Duodenal mucosa (tissue), 2 donors: ENCODE data around the gene COG6.

Source experiments
- H3K27ac ChIP-seq: one replicate; pipeline ENCODE4 v1.7.0; 2013; ENCODE audit warnings: low read depth, low read length
- H3K27me3 ChIP-seq, 2 donors: one replicate each; pipeline ENCODE4 v1.7.0; 2013; ENCODE audit warnings: low read length in 2 of 2, control low read depth in 1 of 2; ENCODE audit not compliant: insufficient read depth in 2 of 2, control insufficient read depth in 1 of 2
- H3K36me3 ChIP-seq, 2 donors: one replicate each; pipeline ENCODE4 v1.7.0; 2013; ENCODE audit warnings: low read length in 2 of 2, control low read depth in 1 of 2; ENCODE audit not compliant: insufficient read depth in 2 of 2, control insufficient read depth in 1 of 2
- H3K4me1 ChIP-seq, 2 donors: one replicate each; pipeline ENCODE4 v1.7.0; 2013; ENCODE audit warnings: low read length in 2 of 2, control low read depth in 1 of 2; ENCODE audit not compliant: insufficient read depth in 2 of 2, control insufficient read depth in 1 of 2
- H3K4me3 ChIP-seq, 2 donors: one replicate each; pipeline ENCODE4 v1.7.0; 2013; ENCODE audit warnings: low read length in 2 of 2, low read depth in 1 of 2
- H3K9ac ChIP-seq, 2 donors: one replicate each; pipeline ENCODE4 v1.7.0; 2013; ENCODE audit warnings: low read length in 2 of 2, low read depth in 1 of 2
- H3K9me3 ChIP-seq, 2 donors: one replicate each; pipeline ENCODE4 v1.7.0; 2013; ENCODE audit warnings: low read length in 2 of 2, control low read depth in 1 of 2; ENCODE audit not compliant: control insufficient read depth in 1 of 2

Gene COG6

DNA sequence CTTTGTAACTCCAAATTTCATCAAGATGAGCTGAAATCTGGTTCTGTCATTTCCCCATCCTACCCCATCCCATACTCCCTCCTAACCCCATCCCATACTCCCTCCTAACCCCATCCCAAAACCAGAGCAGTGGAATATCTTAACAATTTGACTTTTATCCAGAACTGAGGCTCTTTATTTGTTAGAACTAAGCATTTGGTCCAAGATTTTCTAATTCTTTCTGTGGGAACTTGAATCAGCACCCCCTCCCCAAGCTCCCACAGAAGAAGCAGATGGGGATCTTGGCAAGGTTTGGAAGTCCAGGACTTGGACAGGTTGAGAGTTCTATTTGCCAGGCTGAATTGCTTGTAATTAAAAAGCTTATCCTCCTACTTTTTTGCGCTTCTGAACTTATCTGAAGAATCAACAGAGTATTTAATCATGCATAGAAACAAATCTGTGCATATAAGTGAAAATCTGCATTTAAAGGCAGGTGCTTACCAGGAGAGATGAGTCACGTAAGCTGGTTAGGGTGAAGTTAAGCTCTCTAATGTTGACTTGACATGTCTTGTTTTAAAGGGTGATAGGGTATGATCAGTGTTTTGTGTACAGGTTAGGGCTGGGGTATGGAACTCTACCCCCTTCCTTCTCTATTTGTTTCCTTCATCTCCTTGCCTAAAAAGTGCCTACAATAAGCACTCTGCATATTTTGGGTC, 111.1 kb downstream of the COG6 start:
- H3K27ac ChIP-seq: no peak overlapping the region
- no peak overlapping the region for H3K9ac ChIP-seq
- no peaks in the 10 kb centered on the region for H3K36me3 ChIP-seq
- no peaks in the 10 kb centered on the region for H3K27me3 ChIP-seq
- H3K9me3 ChIP-seq: no peaks in the 10 kb centered on the region
- H3K4me1 ChIP-seq: peaks cover 8 to 11% of the 10 kb centered on the region in 2 donors
- no peak overlapping the region for H3K4me3 ChIP-seq

DNA sequence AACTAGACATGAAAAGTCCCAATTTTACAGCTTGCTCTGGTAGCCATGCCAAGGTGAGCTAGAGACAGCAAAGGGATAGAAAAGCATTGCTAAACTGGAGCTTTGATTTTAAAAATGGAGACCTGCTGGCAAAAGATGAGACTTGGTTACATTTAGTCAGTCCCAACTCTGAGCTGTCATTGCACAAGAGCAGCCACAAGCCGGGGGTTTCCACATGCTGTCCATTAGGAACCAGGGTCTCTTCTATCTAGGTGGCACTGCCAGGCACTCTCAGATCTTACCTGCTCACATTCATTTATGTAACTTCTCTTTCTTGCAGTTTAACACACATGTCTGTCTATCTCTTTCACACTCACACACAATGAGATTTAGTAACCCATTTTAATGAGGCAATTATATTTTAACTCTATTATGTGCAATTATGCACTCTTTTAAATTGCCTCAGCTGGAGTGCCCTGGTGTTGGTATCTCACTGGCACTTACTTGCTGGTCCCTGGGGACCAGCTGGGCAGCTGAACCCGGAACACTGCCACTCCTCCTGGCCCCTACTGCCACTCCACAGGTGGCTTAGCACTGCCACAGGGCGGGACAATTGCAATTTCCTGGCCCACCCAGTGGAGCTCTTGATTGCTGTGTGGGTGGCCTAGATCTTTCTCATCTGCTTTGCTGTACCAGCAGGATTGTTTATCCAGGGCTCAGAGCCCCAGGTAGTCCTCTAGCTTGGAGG, 112.5 kb downstream of the COG6 start:
- no peaks in the 10 kb centered on the region for H3K36me3 ChIP-seq
- no peak overlapping the region for H3K4me3 ChIP-seq
- H3K9me3 ChIP-seq: no peaks in the 10 kb centered on the region
- H3K27me3 ChIP-seq: no peaks in the 10 kb centered on the region
- no peak overlapping the region for H3K9ac ChIP-seq
- H3K27ac ChIP-seq: no peak overlapping the region
- peaks cover 8 to 11% of the 10 kb centered on the region in 2 donors for H3K4me1 ChIP-seq

DNA sequence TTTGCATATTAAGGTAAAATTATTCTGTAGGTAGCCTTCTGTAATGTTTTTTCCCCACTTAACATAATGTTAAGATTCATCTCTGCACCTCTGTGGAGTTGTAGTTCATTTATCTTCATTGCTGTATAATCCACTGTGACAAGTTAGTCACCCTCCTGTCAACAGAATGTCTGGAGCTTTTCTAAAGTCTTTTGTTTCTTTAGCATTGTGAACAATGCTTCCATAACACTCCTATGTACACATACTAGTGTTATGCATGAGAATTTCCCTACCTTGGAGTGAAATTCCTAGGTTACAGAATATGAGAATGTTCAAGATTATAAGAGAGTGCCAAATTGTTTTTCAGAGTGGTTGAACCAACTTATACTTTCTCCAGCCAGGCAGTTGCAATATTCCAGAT, 113.5 kb downstream of the COG6 start:
- H3K36me3 ChIP-seq: no peaks in the 10 kb centered on the region
- no peak overlapping the region for H3K27ac ChIP-seq
- no peak overlapping the region for H3K4me3 ChIP-seq
- H3K27me3 ChIP-seq: no peaks in the 10 kb centered on the region
- H3K9ac ChIP-seq: no peak overlapping the region
- H3K9me3 ChIP-seq: no peaks in the 10 kb centered on the region
- peaks cover 8 to 11% of the 10 kb centered on the region in 2 donors for H3K4me1 ChIP-seq

DNA sequence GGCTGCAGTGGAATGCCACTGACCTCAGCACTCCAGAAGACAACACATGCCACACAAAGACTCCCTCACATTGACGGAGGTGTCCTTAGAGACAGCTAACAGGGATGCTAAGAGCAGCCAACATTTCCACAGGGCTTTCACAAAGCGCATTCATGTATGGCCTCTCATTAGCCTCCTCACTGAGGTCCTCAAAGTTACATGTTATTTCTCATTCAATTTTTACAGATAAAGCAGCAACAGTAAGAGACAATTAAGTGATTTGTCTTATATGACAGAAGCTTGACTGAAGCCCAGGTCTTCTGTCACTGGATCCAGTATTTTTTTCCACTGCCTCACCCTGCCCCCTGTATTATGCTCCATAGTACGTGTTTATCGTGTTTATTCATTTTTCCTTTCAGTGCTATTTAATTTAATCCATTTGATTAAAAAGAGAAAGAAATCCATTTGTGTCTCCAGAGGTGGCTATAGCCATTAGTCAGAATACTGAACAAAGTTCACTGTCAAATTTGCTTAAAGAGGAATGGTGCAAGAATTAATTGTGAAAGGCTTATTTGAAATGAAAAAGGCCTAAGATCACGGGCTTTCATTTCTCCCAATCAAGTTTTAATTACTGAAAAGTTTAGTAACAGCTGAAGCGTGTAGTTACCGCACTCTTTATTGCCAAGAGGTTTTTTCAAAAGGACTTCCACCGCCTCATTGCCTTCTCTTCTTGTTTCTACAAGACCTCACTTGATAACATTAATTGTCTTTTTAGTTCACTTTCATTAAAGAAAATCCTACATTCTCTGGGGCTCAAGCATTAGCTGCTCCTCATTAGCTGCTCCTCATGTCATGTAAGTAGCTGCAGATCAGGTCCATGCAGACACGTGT, 115.0 kb downstream of the COG6 start:
- H3K36me3 ChIP-seq: no peaks in the 10 kb centered on the region
- no peak overlapping the region for H3K4me3 ChIP-seq
- no peaks in the 10 kb centered on the region for H3K27me3 ChIP-seq
- peaks cover 6 to 9% of the 10 kb centered on the region in 2 donors for H3K4me1 ChIP-seq
- no peak overlapping the region for H3K27ac ChIP-seq
- no peak overlapping the region for H3K9ac ChIP-seq
- H3K9me3 ChIP-seq: no peaks in the 10 kb centered on the region

DNA sequence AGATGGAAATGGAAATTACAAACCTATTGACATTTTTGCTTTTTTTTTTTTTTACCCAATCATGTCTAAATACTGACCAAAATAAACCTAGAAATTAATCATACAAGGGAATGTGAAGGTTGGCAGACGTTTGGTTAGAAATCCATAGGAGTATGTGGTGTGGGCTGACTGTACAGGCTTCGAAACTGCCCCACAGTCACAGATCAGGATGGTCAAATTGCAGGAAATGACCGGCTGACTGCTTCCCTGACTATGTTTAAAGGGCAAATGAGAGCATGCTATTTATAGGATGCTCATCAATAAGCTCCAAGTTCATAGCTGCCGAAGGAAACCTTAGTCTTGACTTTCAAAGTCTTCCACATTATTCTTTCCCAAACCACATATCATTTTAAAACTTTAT, 118.4 kb downstream of the COG6 start:
- Histone ChIP-seq H3K27me3 (no peaks in the 10 kb centered on the region), H3K4me3 (no peak overlapping the region), H3K4me1 (no peaks in the 10 kb centered on the region), H3K9ac (no peak overlapping the region), H3K9me3 (peaks cover 0 to 6% of the 10 kb centered on the region in 2 donors), H3K36me3 (no peaks in the 10 kb centered on the region), H3K27ac (no peak overlapping the region)

DNA sequence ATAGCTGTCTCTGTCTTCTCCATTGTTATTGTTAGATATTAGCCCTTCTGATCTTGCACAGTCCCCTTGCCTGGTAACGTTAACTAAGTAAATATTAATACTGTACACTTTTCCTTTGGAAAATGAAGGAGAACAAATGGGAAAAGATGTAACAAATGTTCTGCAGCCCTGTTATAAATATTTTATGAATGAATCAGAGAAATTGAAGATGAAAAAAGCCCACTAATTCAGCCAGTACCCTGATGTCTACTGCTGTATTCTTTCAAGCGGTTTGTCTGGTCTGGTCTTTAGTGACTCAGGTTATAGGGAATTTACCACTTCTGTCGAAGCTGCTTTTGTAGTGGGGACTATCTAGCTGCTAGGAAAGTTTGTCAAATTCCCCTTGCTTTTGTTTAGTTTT, 121.0 kb downstream of the COG6 start:
- H3K9me3 ChIP-seq: peaks cover 0 to 6% of the 10 kb centered on the region in 2 donors
- no peaks in the 10 kb centered on the region for H3K27me3 ChIP-seq
- H3K9ac ChIP-seq: no peak overlapping the region

DNA sequence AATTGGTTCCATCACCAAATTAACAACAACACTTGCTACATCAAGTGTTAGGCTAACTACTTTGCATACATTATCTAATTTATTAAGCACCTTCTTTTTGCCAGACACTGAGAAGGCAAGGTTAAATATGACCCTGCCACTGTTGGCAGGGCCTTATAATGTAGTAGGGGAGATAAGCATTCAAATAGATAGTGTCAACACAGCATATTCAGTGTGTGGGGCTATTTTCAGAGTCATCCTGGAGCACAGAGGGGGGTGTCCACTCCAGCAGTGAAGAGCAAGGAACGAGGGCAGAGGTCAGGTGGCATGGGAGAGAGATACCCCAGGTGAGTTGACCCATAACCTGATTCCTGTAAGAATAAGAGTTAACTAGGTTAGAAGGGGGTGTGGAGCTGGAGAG, 121.6 kb downstream of the COG6 start:
- Histone ChIP-seq H3K27me3 (no peaks in the 10 kb centered on the region), H3K9ac (no peak overlapping the region), H3K36me3 (no peaks in the 10 kb centered on the region), H3K4me1 (no peaks in the 10 kb centered on the region), H3K9me3 (peaks cover 0 to 6% of the 10 kb centered on the region in 2 donors), H3K27ac (no peak overlapping the region), H3K4me3 (no peak overlapping the region)

More for the DNA sequence above, 121.0 kb downstream of the COG6 start:
- Histone ChIP-seq H3K27ac (no peak overlapping the region), H3K36me3 (no peaks in the 10 kb centered on the region), H3K4me3 (no peak overlapping the region), H3K4me1 (no peaks in the 10 kb centered on the region)

DNA sequence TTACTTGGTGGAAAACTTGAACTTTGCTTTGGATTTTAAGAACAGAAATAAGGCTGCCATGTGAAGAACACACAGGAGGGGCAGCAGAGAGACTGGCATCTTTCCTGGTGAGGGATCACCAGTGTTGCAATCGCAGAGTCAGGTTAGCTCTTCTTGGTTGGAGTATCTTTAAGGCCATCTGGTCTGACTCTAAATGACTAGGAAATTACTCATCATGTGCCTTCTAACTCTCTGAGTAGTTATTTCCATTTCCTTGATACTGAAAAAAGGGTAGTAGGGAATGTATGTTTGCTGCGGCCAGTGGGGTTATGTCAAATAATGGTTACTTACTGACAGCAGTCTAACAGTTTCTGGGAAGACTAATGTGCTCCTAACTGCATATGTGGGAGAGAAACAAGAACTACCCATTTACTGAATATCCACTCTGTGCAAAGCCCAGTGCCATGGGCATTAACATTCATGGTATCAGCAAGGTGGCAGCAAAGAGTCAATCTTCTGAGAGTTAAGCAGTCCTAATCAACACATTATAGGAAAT, 122.1 kb downstream of the COG6 start:
- Histone ChIP-seq H3K9ac (no peak overlapping the region), H3K36me3 (no peaks in the 10 kb centered on the region), H3K4me1 (no peaks in the 10 kb centered on the region), H3K9me3 (peaks cover 0 to 6% of the 10 kb centered on the region in 2 donors), H3K27me3 (no peaks in the 10 kb centered on the region), H3K4me3 (no peak overlapping the region), H3K27ac (no peak overlapping the region)

DNA sequence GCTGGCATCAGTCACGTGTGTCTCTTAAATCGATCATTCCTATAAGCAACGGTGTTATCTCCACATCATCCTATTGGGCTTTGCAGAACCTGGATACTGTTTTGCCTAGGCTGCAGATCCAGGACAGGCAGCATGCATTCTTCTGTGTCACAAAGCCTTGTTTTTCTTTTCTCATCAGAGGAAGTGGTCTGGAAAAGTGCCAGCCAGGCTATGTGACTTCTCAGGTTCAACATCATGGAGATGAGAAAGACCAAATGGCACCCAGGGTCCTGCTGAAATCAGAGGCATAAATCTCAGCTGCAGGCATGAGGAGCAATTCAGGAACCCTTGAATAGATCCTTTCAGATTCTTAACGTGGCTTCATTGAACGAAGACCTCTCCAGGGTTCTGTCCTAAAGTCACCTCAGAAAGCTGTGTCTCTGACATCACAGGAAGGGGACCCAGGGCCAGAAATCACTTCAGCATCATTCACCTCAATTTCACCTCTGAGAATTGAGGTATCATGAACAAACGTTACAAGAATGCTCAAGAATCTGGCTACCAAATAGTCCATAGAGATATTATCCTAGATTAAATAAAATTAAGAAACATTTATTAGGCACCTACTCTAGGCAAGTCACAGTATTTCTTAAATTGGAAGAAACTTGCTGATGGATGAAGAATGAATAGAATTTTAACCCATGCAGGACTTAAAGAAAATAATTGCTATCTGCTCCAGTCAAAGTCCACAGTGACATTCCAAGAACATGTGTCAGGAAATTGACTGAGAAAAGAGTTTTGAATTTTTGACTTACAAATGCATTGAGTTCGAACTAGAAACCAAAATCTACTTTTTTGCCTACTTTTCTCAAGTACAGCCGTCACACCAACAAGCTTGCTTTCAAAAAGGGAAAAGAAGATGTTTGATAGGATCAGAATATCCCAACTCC, 124.1 kb downstream of the COG6 start:
- Histone ChIP-seq H3K9me3 (peaks cover 0 to 6% of the 10 kb centered on the region in 2 donors), H3K36me3 (no peaks in the 10 kb centered on the region), H3K27ac (no peak overlapping the region), H3K9ac (no peak overlapping the region), H3K4me1 (no peaks in the 10 kb centered on the region), H3K27me3 (no peaks in the 10 kb centered on the region), H3K4me3 (no peak overlapping the region)
